ENCODE measurements around the gene KRT79. TPM values are rescaled to one million over a fixed set of nuclear protein-coding genes. Genes with fewer than 3 reads are reported as not detected.

KRT79 gene
- total RNA-seq, 2 donors from 2014 or later, result not detected

DNA sequence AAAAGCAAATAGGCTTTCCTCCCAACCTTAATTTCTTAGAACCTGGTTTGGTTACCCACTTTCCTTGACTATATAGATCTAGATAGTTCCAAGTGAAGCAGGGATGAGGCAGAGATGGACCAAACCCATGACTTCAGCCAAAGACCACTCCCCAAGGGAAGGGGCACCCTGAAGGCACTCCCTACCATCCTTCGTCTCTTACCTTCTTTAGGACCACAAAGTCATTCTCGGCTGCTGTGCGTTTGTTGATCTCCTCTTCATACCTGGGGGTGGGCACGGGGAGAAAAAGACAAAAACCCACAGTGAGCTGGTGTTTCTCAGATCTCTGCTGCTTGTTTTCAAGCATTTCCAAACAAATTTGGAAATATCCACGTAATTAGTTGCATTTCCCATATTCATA, 23.6 kb downstream of the KRT79 start:
- intact Hi-C loops (cut with DNase I), result no loop called here
- Histone ChIP-seq H3K27me3 (replicated peaks; ENCODE audit: insufficient read depth) (peaks cover 19% of the 10 kb centered on the region), H3K4me1 (replicated peaks) (no peaks in the 10 kb centered on the region), H3K36me3 (no peaks in the 10 kb centered on the region), H3K9me3 (no peaks in the 10 kb centered on the region), H3K4me3 (no peak overlapping the region), H3K27ac (no peak overlapping the region)
- 75% methylated on average over 5 of the region's 5 CpGs for WGBS
- no peak for DNase-seq (ENCODE audit: low spot score)
- TF ChIP-seq POLR2AphosphoS5 (IDR thresholded peaks at IDR 0.05) (no peak), POLR2A (IDR thresholded peaks at IDR 0.05) (no peak)
- TF ChIP-seq, protein P1, sequence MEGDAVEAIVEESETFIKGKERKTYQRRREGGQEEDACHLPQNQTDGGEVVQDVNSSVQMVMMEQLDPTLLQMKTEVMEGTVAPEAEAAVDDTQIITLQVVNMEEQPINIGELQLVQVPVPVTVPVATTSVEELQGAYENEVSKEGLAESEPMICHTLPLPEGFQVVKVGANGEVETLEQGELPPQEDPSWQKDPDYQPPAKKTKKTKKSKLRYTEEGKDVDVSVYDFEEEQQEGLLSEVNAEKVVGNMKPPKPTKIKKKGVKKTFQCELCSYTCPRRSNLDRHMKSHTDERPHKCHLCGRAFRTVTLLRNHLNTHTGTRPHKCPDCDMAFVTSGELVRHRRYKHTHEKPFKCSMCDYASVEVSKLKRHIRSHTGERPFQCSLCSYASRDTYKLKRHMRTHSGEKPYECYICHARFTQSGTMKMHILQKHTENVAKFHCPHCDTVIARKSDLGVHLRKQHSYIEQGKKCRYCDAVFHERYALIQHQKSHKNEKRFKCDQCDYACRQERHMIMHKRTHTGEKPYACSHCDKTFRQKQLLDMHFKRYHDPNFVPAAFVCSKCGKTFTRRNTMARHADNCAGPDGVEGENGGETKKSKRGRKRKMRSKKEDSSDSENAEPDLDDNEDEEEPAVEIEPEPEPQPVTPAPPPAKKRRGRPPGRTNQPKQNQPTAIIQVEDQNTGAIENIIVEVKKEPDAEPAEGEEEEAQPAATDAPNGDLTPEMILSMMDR (IDR thresholded peaks at IDR 0.05), result no peak

DNA sequence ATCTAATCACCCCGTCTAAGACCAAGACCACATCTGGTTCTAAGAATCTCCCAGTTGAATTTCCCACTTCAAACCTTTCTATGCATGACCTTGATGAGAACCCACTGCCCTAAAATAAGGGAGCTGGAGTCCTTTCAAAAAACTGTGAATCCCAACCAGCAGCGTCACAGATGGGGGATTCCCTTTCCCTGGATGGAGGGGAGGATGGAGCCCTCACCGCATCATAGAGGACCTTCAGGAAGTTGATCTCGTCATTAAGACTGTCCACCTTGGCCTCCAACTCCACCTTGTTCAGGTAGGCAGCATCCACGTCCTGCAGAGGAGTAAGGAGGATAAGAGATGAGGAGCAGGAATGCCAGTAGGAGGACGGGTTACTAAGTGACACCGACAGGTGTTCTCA, 24.9 kb downstream of the KRT79 start:
- Histone ChIP-seq H3K4me3 (no peak overlapping the region), H3K4me1 (replicated peaks) (no peaks in the 10 kb centered on the region), H3K9me3 (no peaks in the 10 kb centered on the region), H3K27me3 (replicated peaks; ENCODE audit: insufficient read depth) (peaks cover 22% of the 10 kb centered on the region), H3K36me3 (no peaks in the 10 kb centered on the region), H3K27ac (no peak overlapping the region)
- TF ChIP-seq, protein P1 (IDR thresholded peaks at IDR 0.05), result no peak
- TF ChIP-seq POLR2AphosphoS5 (IDR thresholded peaks at IDR 0.05) (no peak), POLR2A (IDR thresholded peaks at IDR 0.05) (no peak)
- intact Hi-C loops (cut with DNase I), result no loop called here
- WGBS, result 88% methylated on average over 7 of the region's 7 CpGs
- no peak for DNase-seq (ENCODE audit: low spot score)

- Histone ChIP-seq H3K27me3 (replicated peaks; ENCODE audit: insufficient read depth) (peaks cover 22% of the 10 kb centered on the region), H3K36me3 (no peaks in the 10 kb centered on the region), H3K4me1 (replicated peaks) (no peaks in the 10 kb centered on the region), H3K4me3 (no peak overlapping the region), H3K9me3 (no peaks in the 10 kb centered on the region), H3K27ac (no peak overlapping the region)
- no peak for DNase-seq (ENCODE audit: low spot score)
- intact Hi-C loops (cut with DNase I), result no loop called here
- TF ChIP-seq POLR2A (IDR thresholded peaks at IDR 0.05), result no peak
- TF ChIP-seq POLR2AphosphoS5 (IDR thresholded peaks at IDR 0.05), result no peak
- TF ChIP-seq, protein P1 (IDR thresholded peaks at IDR 0.05), result no peak
- WGBS, result 94% methylated on average over 8 of the region's 8 CpGs
These were observed 25.4 kb downstream of the KRT79 start for GRCh38 chr12:52808573-52809160.

DNA sequence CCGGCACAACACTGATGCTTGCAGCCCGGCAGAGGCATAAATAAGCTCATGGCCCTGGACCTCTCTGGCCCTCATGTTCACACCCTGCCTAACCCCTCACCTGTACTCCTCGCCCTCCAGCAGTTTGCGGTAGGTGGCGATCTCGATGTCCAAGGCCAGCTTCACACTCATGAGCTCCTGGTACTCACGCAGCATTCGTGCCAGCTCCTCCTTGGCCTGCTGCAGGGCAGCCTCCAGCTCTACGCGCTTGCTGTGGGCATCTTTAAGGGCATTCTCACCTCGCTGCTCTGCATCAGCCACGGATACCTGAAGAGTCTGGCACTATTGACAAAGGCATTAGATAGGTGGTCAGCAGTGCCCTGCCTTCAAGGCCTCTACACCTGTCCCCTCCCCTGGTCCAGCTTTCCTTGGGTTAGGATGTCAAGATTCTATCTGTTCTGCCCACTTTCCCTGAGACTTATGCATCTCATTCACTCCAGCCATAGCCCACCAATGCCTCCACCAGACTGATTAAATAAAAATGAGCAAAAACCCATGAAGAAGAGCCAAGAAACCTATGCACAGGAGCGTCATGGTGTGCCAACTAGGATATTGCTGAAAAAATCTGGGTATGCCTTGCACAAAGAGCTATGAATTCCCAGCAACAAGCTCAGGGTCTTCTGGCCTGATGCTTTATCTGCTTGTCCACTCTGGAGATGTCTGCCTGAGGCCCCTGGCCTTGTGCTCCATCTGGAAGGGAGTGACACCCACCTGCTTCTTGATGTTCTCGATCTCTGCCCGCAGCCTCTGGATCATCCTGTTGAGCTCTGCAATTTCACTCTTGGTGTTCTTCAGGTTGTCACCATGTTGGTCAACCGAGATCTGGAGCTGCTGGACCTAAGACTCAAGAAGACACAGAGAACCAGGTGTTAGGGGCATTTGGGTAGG, 26.3 kb downstream of the KRT79 start:
- DNase-seq (ENCODE audit: low spot score), result no peak
- Histone ChIP-seq H3K27me3 (replicated peaks; ENCODE audit: insufficient read depth) (peaks cover 22% of the 10 kb centered on the region), H3K4me1 (replicated peaks) (no peaks in the 10 kb centered on the region), H3K9me3 (no peaks in the 10 kb centered on the region), H3K36me3 (no peaks in the 10 kb centered on the region), H3K4me3 (no peak overlapping the region), H3K27ac (no peak overlapping the region)
- 90% methylated on average over 16 of the region's 16 CpGs for WGBS
- TF ChIP-seq POLR2A (IDR thresholded peaks at IDR 0.05) (no peak), POLR2AphosphoS5 (IDR thresholded peaks at IDR 0.05) (no peak)
- intact Hi-C loops (cut with DNase I), result no loop called here

DNA sequence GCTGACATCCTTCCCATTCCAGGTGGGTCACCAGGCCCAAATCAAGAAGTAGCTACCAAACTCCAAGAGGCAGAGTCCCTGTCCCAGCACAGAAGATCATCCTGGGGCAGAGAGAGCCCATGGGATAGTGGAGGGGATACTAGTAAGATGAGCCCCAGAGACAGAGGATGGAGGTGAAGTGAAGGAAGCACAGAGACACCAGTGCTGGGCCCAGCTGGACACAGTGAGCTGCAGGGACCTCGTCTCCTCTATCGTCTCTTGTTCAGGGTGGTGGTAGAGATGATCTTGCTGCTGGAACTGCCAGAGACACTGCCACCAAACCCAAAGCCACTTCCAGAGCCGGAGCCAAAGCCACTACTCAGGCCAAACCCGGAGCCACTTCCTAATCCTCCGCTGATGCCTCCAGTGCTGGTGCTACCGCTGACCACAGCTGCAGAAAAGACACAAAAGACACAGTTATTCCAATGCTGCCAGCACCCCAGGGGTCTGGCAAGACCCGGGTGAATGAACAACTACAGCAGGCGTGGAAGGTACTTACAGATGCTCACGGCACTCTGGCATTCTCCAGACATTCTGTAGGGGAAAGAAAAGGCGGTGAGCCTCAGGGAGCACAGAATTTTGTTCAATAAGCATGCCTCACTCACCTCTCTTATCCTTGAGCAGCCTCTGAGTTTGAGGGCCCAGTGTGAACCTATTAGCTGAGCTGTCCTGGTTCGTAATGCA, 27.1 kb downstream of the KRT79 start:
- WGBS, result 91% methylated on average over 11 of the region's 11 CpGs
- H3K4me1 ChIP-seq (replicated peaks), result no peaks in the 10 kb centered on the region
- DNase-seq (ENCODE audit: low spot score), result no peak
- no peak overlapping the region for H3K4me3 ChIP-seq
- peaks cover 19% of the 10 kb centered on the region for H3K27me3 ChIP-seq (replicated peaks; ENCODE audit: insufficient read depth)
- TF ChIP-seq, protein P1 (IDR thresholded peaks at IDR 0.05), result no peak
- TF ChIP-seq POLR2AphosphoS5 (IDR thresholded peaks at IDR 0.05) (no peak), POLR2A (IDR thresholded peaks at IDR 0.05) (no peak)
- H3K27ac ChIP-seq, result no peak overlapping the region
- no peaks in the 10 kb centered on the region for H3K9me3 ChIP-seq
- H3K36me3 ChIP-seq, result no peaks in the 10 kb centered on the region
- intact Hi-C loops (cut with DNase I), result no loop called here
